DOHH2 (cell line): ENCODE data around the gene LRRC51.

ENCODE experiments used
- H3F3A ChIP-seq: fragments of 200-600 bp; sonication (generic), shearing (Covaris generic); 2 replicates; pipeline ENCODE4 v1.6.0; 2016; ENCODE audit warnings: antibody characterized with exemption, mild to moderate bottlenecking; ENCODE audit not compliant: control insufficient read depth, insufficient read depth
- H3K27ac ChIP-seq: fragments of 200-600 bp; sonication (generic); 2 replicates; pipeline ENCODE4 v1.5.1; 2014; ENCODE audit warnings: low read depth, mild to moderate bottlenecking, low read length, moderate library complexity
- H3K27me3 ChIP-seq: fragments of 200-600 bp; sonication (generic); 2 replicates; pipeline ENCODE4 v1.6.1; 2014; ENCODE audit warnings: mild to moderate bottlenecking, low read length, mixed read lengths; ENCODE audit not compliant: control insufficient read depth
- H3K36me3 ChIP-seq: fragments of 200-600 bp; sonication (generic); 2 replicates; pipeline ENCODE4 v1.6.1; 2014; ENCODE audit warnings: mild to moderate bottlenecking, low read length, moderate library complexity, mixed read lengths; ENCODE audit not compliant: control insufficient read depth
- H3K4me1 ChIP-seq: fragments of 200-600 bp; sonication (generic); 2 replicates; pipeline ENCODE4 v1.6.1; 2014; ENCODE audit warnings: mild to moderate bottlenecking, low read length, mixed read lengths; ENCODE audit not compliant: control insufficient read depth
- H3K4me2 ChIP-seq: fragments of 200-600 bp; sonication (generic); 2 replicates; pipeline ENCODE4 v1.6.0; 2014; ENCODE audit warnings: mild to moderate bottlenecking, low read length, moderate library complexity
- H3K4me3 ChIP-seq: fragments of 200-600 bp; sonication (generic); 2 replicates; pipeline ENCODE4 v1.5.1; 2014; ENCODE audit warnings: mild to moderate bottlenecking, low read length, mixed read lengths
- H3K79me2 ChIP-seq: fragments of 200-600 bp; sonication (generic); 2 replicates; pipeline ENCODE4 v1.6.1; 2014; ENCODE audit warnings: mild to moderate bottlenecking, low read length, mixed read lengths; ENCODE audit not compliant: control insufficient read depth
- H3K9me2 ChIP-seq: fragments of 200-600 bp; sonication (generic); replicated peaks from 2 replicates; pipeline ENCODE4 v1.6.1; 2014; ENCODE audit warnings: mild to moderate bottlenecking, low read length, mixed read lengths; ENCODE audit not compliant: control insufficient read depth
- H3K9me3 ChIP-seq: fragments of 200-600 bp; sonication (generic); 2 replicates; pipeline ENCODE4 v1.6.1; 2014; ENCODE audit warnings: antibody characterized with exemption, low read length, mixed read lengths; ENCODE audit not compliant: control insufficient read depth, insufficient read depth
- H4K20me1 ChIP-seq: fragments of 200-600 bp; sonication (generic); 2 replicates; pipeline ENCODE4 v1.6.0; 2014; ENCODE audit warnings: low read depth, mild to moderate bottlenecking, antibody characterized with exemption, low read length, moderate library complexity; ENCODE audit not compliant: control insufficient read depth, insufficient read depth
- EZH2phosphoT487 ChIP-seq: fragments of 200-600 bp; sonication (generic); IDR thresholded peaks from 2 replicates; pipeline ENCODE4 v1.6.1; 2017; ENCODE audit warnings: borderline replicate concordance, mild to moderate bottlenecking, antibody characterized with exemption, low read length, moderate library complexity, mixed read lengths
- TF ChIP-seq, protein P1 (sequence below): fragments of 200-600 bp; sonication (generic); IDR thresholded peaks from one replicate; pipeline ENCODE4 v1.5.1; 2014; ENCODE audit warnings: antibody characterized with exemption, mild to moderate bottlenecking, low read depth, low read length; ENCODE audit not compliant: poor library complexity, severe bottlenecking

Gene LRRC51

DNA sequence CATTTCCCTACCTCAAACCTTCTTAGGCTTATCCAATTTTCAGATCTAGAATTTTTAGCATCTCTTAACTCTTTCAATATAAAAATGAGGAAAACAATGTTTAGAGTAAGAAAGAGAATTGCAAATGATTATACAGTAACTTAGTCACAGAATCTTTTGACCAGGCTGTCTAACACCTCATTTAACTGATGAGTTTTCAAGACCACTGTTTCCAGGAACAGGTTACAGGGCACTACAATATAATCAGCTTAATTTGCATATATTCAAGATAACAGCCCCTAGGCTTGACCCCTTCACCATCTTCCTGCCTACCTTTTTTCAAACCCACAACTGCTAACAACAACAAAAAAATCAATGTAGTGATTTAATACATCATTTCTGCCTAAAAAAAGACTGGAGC is 13.0 kb upstream of the LRRC51 start:
- TF ChIP-seq, protein P1, sequence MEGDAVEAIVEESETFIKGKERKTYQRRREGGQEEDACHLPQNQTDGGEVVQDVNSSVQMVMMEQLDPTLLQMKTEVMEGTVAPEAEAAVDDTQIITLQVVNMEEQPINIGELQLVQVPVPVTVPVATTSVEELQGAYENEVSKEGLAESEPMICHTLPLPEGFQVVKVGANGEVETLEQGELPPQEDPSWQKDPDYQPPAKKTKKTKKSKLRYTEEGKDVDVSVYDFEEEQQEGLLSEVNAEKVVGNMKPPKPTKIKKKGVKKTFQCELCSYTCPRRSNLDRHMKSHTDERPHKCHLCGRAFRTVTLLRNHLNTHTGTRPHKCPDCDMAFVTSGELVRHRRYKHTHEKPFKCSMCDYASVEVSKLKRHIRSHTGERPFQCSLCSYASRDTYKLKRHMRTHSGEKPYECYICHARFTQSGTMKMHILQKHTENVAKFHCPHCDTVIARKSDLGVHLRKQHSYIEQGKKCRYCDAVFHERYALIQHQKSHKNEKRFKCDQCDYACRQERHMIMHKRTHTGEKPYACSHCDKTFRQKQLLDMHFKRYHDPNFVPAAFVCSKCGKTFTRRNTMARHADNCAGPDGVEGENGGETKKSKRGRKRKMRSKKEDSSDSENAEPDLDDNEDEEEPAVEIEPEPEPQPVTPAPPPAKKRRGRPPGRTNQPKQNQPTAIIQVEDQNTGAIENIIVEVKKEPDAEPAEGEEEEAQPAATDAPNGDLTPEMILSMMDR, result no peak
- no peak for TF ChIP-seq EZH2phosphoT487
- H3K4me3 ChIP-seq, result no peak overlapping the region
- H3K27ac ChIP-seq, result no peak overlapping the region
- H4K20me1 ChIP-seq, result peaks cover 13% of the 10 kb centered on the region; the same call in 1 of the 2 replicates
- H3K79me2 ChIP-seq, result peaks cover 72% of the 10 kb centered on the region
- peaks cover 3% of the 10 kb centered on the region; the same call in 1 of the 2 replicates for H3F3A ChIP-seq
- H3K4me1 ChIP-seq, result peaks cover 36% of the 10 kb centered on the region
- no peaks in the 10 kb centered on the region for H3K27me3 ChIP-seq
- H3K4me2 ChIP-seq, result no peak overlapping the region
- peaks cover 51% of the 10 kb centered on the region for H3K36me3 ChIP-seq
- no peaks in the 10 kb centered on the region for H3K9me2 ChIP-seq
- no peaks in the 10 kb centered on the region for H3K9me3 ChIP-seq

DNA sequence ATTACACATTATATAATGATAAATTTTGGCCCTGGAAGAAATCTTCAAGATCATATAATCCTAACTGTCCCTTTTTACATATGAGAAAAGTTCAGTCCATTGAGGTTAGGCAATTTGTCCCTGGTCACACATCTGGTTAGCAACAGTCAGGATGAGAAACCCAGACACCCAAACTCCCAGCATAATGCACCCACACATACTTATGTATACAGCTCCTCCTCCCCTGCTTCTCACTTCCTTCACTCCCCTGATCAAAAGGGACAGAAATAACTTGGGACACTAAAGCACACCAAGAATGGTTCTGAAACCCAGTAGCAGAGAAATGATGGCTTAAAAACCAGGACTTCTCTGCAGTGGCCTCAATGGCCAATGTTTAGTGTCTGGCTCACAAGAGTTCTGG is 11.4 kb upstream of the LRRC51 start:
- no peak overlapping the region for H3K4me3 ChIP-seq
- H3F3A ChIP-seq, result no peaks in the 10 kb centered on the region
- no peak overlapping the region for H3K4me2 ChIP-seq
- no peaks in the 10 kb centered on the region for H3K27me3 ChIP-seq
- TF ChIP-seq, protein P1, result no peak
- no peak for TF ChIP-seq EZH2phosphoT487
- H4K20me1 ChIP-seq, result peaks cover 13% of the 10 kb centered on the region; the same call in 1 of the 2 replicates
- H3K9me2 ChIP-seq, result no peaks in the 10 kb centered on the region
- peaks cover 54% of the 10 kb centered on the region for H3K36me3 ChIP-seq
- H3K9me3 ChIP-seq, result no peaks in the 10 kb centered on the region
- H3K79me2 ChIP-seq, result peaks cover 85% of the 10 kb centered on the region
- peaks cover 35% of the 10 kb centered on the region for H3K4me1 ChIP-seq
- no peak overlapping the region for H3K27ac ChIP-seq

GRCh38 chr11:72069787-72070251 is 10.8 kb upstream of the LRRC51 start:
- Histone ChIP-seq H3K36me3 (peaks cover 54% of the 10 kb centered on the region), H3K9me3 (no peaks in the 10 kb centered on the region), H3K27ac (no peak overlapping the region), H3K9me2 (no peaks in the 10 kb centered on the region), H3K4me2 (peak overlapping the region; percentile 23; the same call in 1 of the 2 replicates), H3K79me2 (peaks cover 90% of the 10 kb centered on the region), H3F3A (no peaks in the 10 kb centered on the region), H4K20me1 (peaks cover 13% of the 10 kb centered on the region; the same call in 1 of the 2 replicates), H3K4me3 (no peak overlapping the region), H3K4me1 (peaks cover 35% of the 10 kb centered on the region), H3K27me3 (no peaks in the 10 kb centered on the region)
- TF ChIP-seq, protein P1, result no peak
- TF ChIP-seq EZH2phosphoT487, result no peak
